AG04449 (cell line): ENCODE results near the gene RNASE13.
A peak's percentile ranks its signal among the peaks of the same experiment; 100 is the strongest.

ENCODE experiments used
- CTCF ChIA-PET: fragments of 350-600 bp; formaldehyde crosslinking; extraction: SDS; loops from one replicate; lab custom pipeline; 2021; ENCODE audit warnings: antibody characterized with exemption; lab: Yijun Ruan, JAX
- POLR2A ChIA-PET: fragments of 400-600, 350-600 bp; formaldehyde crosslinking; extraction: SDS; loops from one replicate; lab custom pipeline; 2020; ENCODE audit warnings: antibody characterized with exemption, inconsistent platforms; lab: Yijun Ruan, JAX
- DNase-seq: peaks from one replicate; pipeline ENCODE4 v3.0.0-alpha.2; 2010; ENCODE audit warnings: low read depth, low spot score
- H3K4me3 ChIP-seq: 2 replicates; pipeline ENCODE4 v1.5.1; 2011; ENCODE audit warnings: low read depth, mild to moderate bottlenecking, control low read depth, low read length
- CTCF ChIP-seq: IDR thresholded peaks from one replicate; pipeline ENCODE4 v1.5.1; 2011; ENCODE audit warnings: mild to moderate bottlenecking, moderate library complexity, low read length, control low read depth, inconsistent platforms; ENCODE audit not compliant: insufficient read depth; ENCODE audit errors: missing control alignments

The RNASE13 gene

GRCh38 chr14:21030531-21030930 is 4.1 kb downstream of the RNASE13 start:
- no peak for DNase-seq
- no peak overlapping the region for H3K4me3 ChIP-seq
- no peak for TF ChIP-seq CTCF
- ChIA-PET CTCF (interaction anchor here (1.4 to 12.6 kb wide), 4 partner anchors 11 to 38 kb away, joined by 3 to 172 read pairs (median 19); partner anchors contain the start of gene RNASE7), POLR2A (no interaction called here)

- TF ChIP-seq CTCF: no peak
- CTCF ChIA-PET: interaction anchor here (1.4 to 12.6 kb wide), 3 partner anchors 11 to 39 kb away, joined by 3 to 172 read pairs (median 35); partner anchors contain the start of gene RNASE7
- POLR2A ChIA-PET: no interaction called here
These were observed 4.7 kb downstream of the RNASE13 start, which contains the start of gene TPPP2 for GRCh38 chr14:21029917-21030316. Gene TPPP2 (plus strand): TSS chr14:21030217. CDS start chr14:21030582, 365 bp downstream.

GRCh38 chr14:21026988-21027315 is 7.7 kb downstream of the RNASE13 start:
- no peak for DNase-seq
- no peak for TF ChIP-seq CTCF
- H3K4me3 ChIP-seq: no peak overlapping the region
- POLR2A ChIA-PET: interaction anchor here (0.6 kb wide), 1 partner anchor 9 kb away, joined by 3 read pairs; no protein-coding TSS in a partner anchor
- CTCF ChIA-PET: interaction anchor here (1.0 to 12.6 kb wide), 5 partner anchors 9 to 78 kb away, joined by 4 to 172 read pairs (median 7); no protein-coding TSS in a partner anchor

More at GRCh38 chr14:21029917-21030316, 4.7 kb downstream of the RNASE13 start, which contains the start of gene TPPP2:
- DNase-seq: no peak
- H3K4me3 ChIP-seq: no peak within 1 kb of the TSS

GRCh38 chr14:21026274-21026987 is 8.2 kb downstream of the RNASE13 start:
- POLR2A ChIA-PET: no interaction called here
- DNase-seq: no peak
- TF ChIP-seq CTCF: no peak
- no peak overlapping the region for H3K4me3 ChIP-seq
- CTCF ChIA-PET: interaction anchor here (0.8 to 12.6 kb wide), 7 partner anchors 9 to 78 kb away, joined by 3 to 172 read pairs (median 4); no protein-coding TSS in a partner anchor

- no peak for DNase-seq
- peak overlapping the region; percentile 42 for H3K4me3 ChIP-seq
- TF ChIP-seq CTCF: no peak
- POLR2A ChIA-PET: no interaction called here
- CTCF ChIA-PET: interaction anchor here (0.8 to 12.6 kb wide), 9 partner anchors 9 to 79 kb away, joined by 3 to 172 read pairs (median 7); no protein-coding TSS in a partner anchor
These were observed 9.0 kb downstream of the RNASE13 start for GRCh38 chr14:21025371-21026273.
